Left ventricle myocardium inferior (tissue), 1 donor: Measurements from ENCODE around the gene CTRB2. TPM values are rescaled to one million over a fixed set of nuclear protein-coding genes. Genes with fewer than 3 reads are reported as not detected.
"Not testable (repeated sequence)": the region's sequence is repeated elsewhere in the genome, so short reads cannot be mapped to it uniquely, and the experiment has no call there.

ENCODE experiments used
- DNase-seq: peaks from one replicate; pipeline ENCODE4 v3.0.0-alpha.2; 2020
- H3K27ac ChIP-seq: fragments of 200-600 bp; replicated peaks from 2 replicates; pipeline ENCODE4 v1.8.0; 2021
- H3K27me3 ChIP-seq: fragments of 200-600 bp; 2 replicates; pipeline ENCODE4 v1.8.0; 2021; ENCODE audit warnings: low read depth
- H3K36me3 ChIP-seq: fragments of 200-600 bp; 2 replicates; pipeline ENCODE4 v1.8.0; 2021
- H3K4me1 ChIP-seq: fragments of 200-600 bp; 2 replicates; pipeline ENCODE4 v1.8.0; 2021
- H3K4me3 ChIP-seq: fragments of 200-600 bp; 2 replicates; pipeline ENCODE4 v1.8.0; 2021; ENCODE audit warnings: mild to moderate bottlenecking, moderate library complexity
- H3K9me3 ChIP-seq: fragments of 200-600 bp; replicated peaks from 2 replicates; pipeline ENCODE4 v1.8.0; 2021
- CTCF ChIP-seq: fragments of 200-600 bp; IDR thresholded peaks from 2 replicates; pipeline ENCODE4 v1.8.0; 2021; ENCODE audit warnings: antibody characterized with exemption, mild to moderate bottlenecking, borderline replicate concordance
- intact Hi-C: fragments of 100-400 bp; cut with micrococcal nuclease; formaldehyde crosslinking; loops from one replicate; pipeline ENCODE4 v1.11.0; 2022
- total RNA-seq: library from RNA; stranded (reverse); fragmentation: NEBNext Ultra II Directional; extraction: Animal tissue kit (Norgen Biotek cat#: 25700); gene quantifications from one replicate; pipeline ENCODE4 v1.2.1, GENCODE V29; 2021
- donor health status: DM: no; HTN: yes; CAD: no; lungs with severe emphysema.

Gene CTRB2
- total RNA-seq, 1 donor from 2014 or later, result not detected

- Histone ChIP-seq H3K27ac (no peak overlapping the region), H3K9me3 (no peaks in the 10 kb centered on the region), H3K4me1 (peaks cover 31% of the 10 kb centered on the region), H3K4me3 (no peak overlapping the region), H3K36me3 (peaks cover 25% of the 10 kb centered on the region), H3K27me3 (peaks cover 10% of the 10 kb centered on the region)
- no peak for TF ChIP-seq CTCF
- DNase-seq, result no peak
- intact Hi-C loops, result loop anchor here (2.0 kb wide), 1 partner anchor 19 kb away; the partner anchor contains the start of gene CTRB2
These were observed 18.9 kb upstream of the CTRB2 start for GRCh38 chr16:75225678-75226515.

DNA sequence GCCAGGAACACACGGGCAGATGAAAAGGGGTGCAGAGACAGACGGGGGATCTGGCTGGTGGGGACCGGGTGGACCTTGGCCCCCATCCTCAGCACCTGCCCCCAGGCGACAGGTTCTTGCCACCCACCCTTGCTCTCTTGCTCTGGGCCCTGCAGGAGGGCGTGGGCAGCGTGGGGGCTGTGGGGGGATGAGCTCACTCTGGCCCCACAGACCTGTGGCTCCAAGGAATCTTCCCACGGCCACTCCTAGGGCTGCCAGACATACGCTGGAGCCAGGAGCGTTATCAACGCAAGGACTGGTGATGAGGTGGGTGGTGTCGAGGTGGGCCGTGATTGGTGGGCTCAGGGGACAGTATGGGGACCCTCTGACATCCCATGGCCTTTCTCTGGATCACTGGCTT, 18.1 kb upstream of the CTRB2 start:
- Histone ChIP-seq H3K36me3 (peaks cover 25% of the 10 kb centered on the region), H3K27me3 (peaks cover 10% of the 10 kb centered on the region), H3K4me3 (no peak overlapping the region), H3K4me1 (peaks cover 23% of the 10 kb centered on the region), H3K9me3 (no peaks in the 10 kb centered on the region), H3K27ac (no peak overlapping the region)
- intact Hi-C loops, result loop anchor here (2.0 kb wide), 1 partner anchor 18 kb away; the partner anchor contains the start of gene CTRB2
- no peak for TF ChIP-seq CTCF
- no peak for DNase-seq

- DNase-seq, result no peak
- Histone ChIP-seq H3K4me3 (no peak overlapping the region), H3K4me1 (peaks cover 18% of the 10 kb centered on the region), H3K36me3 (peaks cover 20% of the 10 kb centered on the region), H3K9me3 (no peaks in the 10 kb centered on the region), H3K27me3 (peaks cover 10% of the 10 kb centered on the region), H3K27ac (no peak overlapping the region)
- intact Hi-C loops, result loop anchor here (2.0 kb wide), 1 partner anchor 18 kb away; the partner anchor contains the start of gene CTRB2
- no peak for TF ChIP-seq CTCF
These were observed 17.5 kb upstream of the CTRB2 start for GRCh38 chr16:75224306-75225082.

GRCh38 chr16:75223129-75223528, 16.2 kb upstream of the CTRB2 start:
- peaks cover 18% of the 10 kb centered on the region for H3K4me1 ChIP-seq
- H3K9me3 ChIP-seq, intact Hi-C loops, H3K36me3 ChIP-seq, DNase-seq, H3K27ac ChIP-seq, H3K4me3 ChIP-seq: not testable (repeated sequence)
- peaks cover 10% of the 10 kb centered on the region for H3K27me3 ChIP-seq

GRCh38 chr16:75222271-75222783, 15.4 kb upstream of the CTRB2 start:
- Histone ChIP-seq H3K36me3 (no peaks in the 10 kb centered on the region), H3K4me1 (peaks cover 16% of the 10 kb centered on the region), H3K4me3 (no peak overlapping the region), H3K27ac (no peak overlapping the region), H3K27me3 (peaks cover 10% of the 10 kb centered on the region), H3K9me3 (no peaks in the 10 kb centered on the region)
- TF ChIP-seq CTCF, result no peak
- DNase-seq, result no peak
- intact Hi-C loops, result no loop called here
